GM21367 (cell line): ENCODE results near the gene CEP131.

Source experiments
- ATAC-seq: cut with Tn5 transposase; IDR thresholded peaks from one replicate; pipeline ENCODE4 v1.9.1; 2021; ENCODE audit not compliant: unreplicated experiment

The CEP131 gene

GRCh38 chr17:81222906-81223761 is at the start of gene CEP131:
Gene CEP131, minus strand, starts transcription at chr17:81222965. Its CDS starts 2,909 bp downstream, at chr17:81220056.
- peak; percentile 89 for ATAC-seq

GRCh38 chr17:81271226-81271625 is 48.5 kb upstream of the CEP131 start:
- ATAC-seq, result no peak

GRCh38 chr17:81270279-81270678 is 47.5 kb upstream of the CEP131 start:
- ATAC-seq, result no peak

- ATAC-seq, result no peak
Measured at GRCh38 chr17:81267390-81268067, 44.8 kb upstream of the CEP131 start.

GRCh38 chr17:81265576-81265975 is 42.8 kb upstream of the CEP131 start:
- no peak for ATAC-seq

- ATAC-seq, result no peak
Measured at GRCh38 chr17:81264640-81265039, 41.9 kb upstream of the CEP131 start.

GRCh38 chr17:81263371-81264181 is 40.8 kb upstream of the CEP131 start:
- no peak for ATAC-seq

GRCh38 chr17:81261582-81262336 is 39.0 kb upstream of the CEP131 start:
- no peak for ATAC-seq

- no peak for ATAC-seq
Measured at GRCh38 chr17:81261096-81261495, 38.3 kb upstream of the CEP131 start.

- ATAC-seq, result no peak
Measured at GRCh38 chr17:81260641-81261040, 37.9 kb upstream of the CEP131 start.

- no peak for ATAC-seq
Measured at GRCh38 chr17:81260171-81260570, 37.4 kb upstream of the CEP131 start.

GRCh38 chr17:81259058-81259605 is 36.4 kb upstream of the CEP131 start:
- ATAC-seq, result no peak

GRCh38 chr17:81258292-81258691 is 35.5 kb upstream of the CEP131 start:
- no peak for ATAC-seq

GRCh38 chr17:81257533-81257932 is 34.8 kb upstream of the CEP131 start:
- no peak for ATAC-seq

GRCh38 chr17:81256616-81257015 is 33.9 kb upstream of the CEP131 start:
- no peak for ATAC-seq

GRCh38 chr17:81254955-81255717 is 32.4 kb upstream of the CEP131 start:
- no peak for ATAC-seq

- ATAC-seq, result no peak
Measured at GRCh38 chr17:81253358-81254131, 30.8 kb upstream of the CEP131 start.

GRCh38 chr17:81252987-81253329 is 30.2 kb upstream of the CEP131 start:
- ATAC-seq, result no peak
